ENCODE data around the gene CADPS. TPM values are rescaled to one million over a fixed set of nuclear protein-coding genes. Genes with fewer than 3 reads are reported as not detected.

The CADPS gene
- total RNA-seq, 6 experiments from 2014 or later, result not detected

DNA sequence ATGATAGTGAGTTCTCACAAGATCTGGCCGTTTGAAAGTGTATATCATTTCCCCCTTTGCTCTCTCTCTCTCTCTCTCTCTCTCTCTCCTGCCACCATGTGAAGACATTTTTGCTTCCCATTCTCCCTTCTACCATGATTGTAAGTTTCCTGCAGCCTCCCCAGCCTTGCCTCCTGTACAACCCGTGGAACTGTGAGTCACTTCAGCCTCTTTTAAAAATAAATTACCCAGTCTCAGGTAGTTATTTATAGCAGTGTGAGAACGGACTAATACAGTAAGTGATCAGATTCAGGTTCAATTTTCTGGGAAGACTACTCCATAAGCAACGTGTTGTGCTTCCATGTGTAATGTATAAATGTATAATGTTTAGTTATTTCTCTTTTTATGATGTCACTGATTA lies 29.2 kb downstream of the CADPS start:
- no peak overlapping the region for H3K4me3 Mint-ChIP-seq
- DNase-seq, result no peak
- TF ChIP-seq CTCF (IDR thresholded peaks at IDR 0.05), result no peak
- H3K27me3 Mint-ChIP-seq (ENCODE audit: insufficient read depth), result no peaks in the 10 kb centered on the region
- no peaks in the 10 kb centered on the region for H3K4me1 Mint-ChIP-seq (ENCODE audit: low read depth)
- H3K27ac Mint-ChIP-seq, result no peak overlapping the region
- no peaks in the 10 kb centered on the region for H3K36me3 Mint-ChIP-seq (ENCODE audit: low read depth)
- H3K9me3 Mint-ChIP-seq, result peaks cover 24% of the 10 kb centered on the region

- no peak for DNase-seq
- H3K27me3 Mint-ChIP-seq (ENCODE audit: insufficient read depth), result no peaks in the 10 kb centered on the region
- no peak for TF ChIP-seq CTCF (IDR thresholded peaks at IDR 0.05)
- no peaks in the 10 kb centered on the region for H3K36me3 Mint-ChIP-seq (ENCODE audit: low read depth)
- no peak overlapping the region for H3K27ac Mint-ChIP-seq
- H3K4me3 Mint-ChIP-seq, result no peak overlapping the region
- H3K4me1 Mint-ChIP-seq (ENCODE audit: low read depth), result no peaks in the 10 kb centered on the region
- H3K9me3 Mint-ChIP-seq, result peaks cover 40% of the 10 kb centered on the region
Observed at GRCh38 chr3:62843508-62843907, 31.7 kb downstream of the CADPS start.

DNA sequence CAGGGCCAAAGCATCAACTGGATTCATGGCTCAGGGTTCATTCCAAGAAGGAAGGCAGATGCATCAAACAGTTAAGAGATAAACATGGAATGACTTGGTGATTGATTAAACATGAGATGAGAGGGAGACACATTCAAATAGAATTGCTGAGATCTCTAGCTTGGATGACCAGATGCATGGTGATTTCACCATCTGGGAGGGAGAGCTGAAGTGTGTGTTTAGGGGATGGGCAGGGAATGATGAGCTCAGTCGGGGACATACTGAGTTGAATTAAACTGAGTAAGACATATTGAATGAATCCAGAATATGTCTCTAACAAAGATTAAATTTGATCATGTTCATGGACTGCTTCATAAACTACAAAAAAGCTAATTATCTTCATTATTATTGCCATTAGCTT lies 35.5 kb downstream of the CADPS start:
- Mint-ChIP-seq H3K36me3 (ENCODE audit: low read depth) (no peaks in the 10 kb centered on the region), H3K4me3 (no peak overlapping the region), H3K4me1 (ENCODE audit: low read depth) (no peaks in the 10 kb centered on the region), H3K27ac (no peak overlapping the region), H3K9me3 (peaks cover 32% of the 10 kb centered on the region), H3K27me3 (ENCODE audit: insufficient read depth) (no peaks in the 10 kb centered on the region; the same call in 1 of the 2 replicates)
- no peak for DNase-seq
- no peak for TF ChIP-seq CTCF (IDR thresholded peaks at IDR 0.05)

DNA sequence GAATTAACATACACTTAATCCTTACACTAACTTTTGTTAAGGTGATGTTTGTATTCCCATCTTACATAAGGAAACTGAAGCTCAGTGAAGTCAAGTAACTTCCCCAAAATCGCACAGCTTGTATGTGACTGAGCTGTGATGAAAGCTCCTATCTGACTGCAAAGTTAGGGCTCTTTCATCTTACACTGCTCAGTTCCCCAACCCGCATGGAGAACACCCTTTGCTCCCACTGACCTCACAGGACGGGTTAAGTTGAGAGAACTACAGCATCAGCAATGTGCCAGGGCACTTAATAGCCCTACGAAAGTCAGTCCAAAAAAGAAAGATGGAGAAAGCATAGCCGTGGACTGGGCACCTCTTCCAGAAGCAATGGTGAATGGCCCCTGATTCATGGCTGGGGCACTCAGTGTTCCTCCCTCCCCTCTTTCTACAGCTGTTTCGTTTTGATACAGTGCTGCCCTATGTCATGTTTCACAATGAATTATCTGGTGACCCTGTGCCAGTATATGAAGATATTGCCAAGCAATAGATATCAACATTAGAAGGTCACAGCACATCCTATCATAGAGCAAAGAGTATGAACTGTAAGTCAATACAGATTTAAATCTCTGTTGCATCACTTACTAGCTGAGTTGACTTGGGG lies 38.0 kb downstream of the CADPS start:
- Mint-ChIP-seq H3K9me3 (peaks cover 29% of the 10 kb centered on the region), H3K27ac (no peak overlapping the region), H3K4me1 (ENCODE audit: low read depth) (no peaks in the 10 kb centered on the region), H3K27me3 (ENCODE audit: insufficient read depth) (no peaks in the 10 kb centered on the region; the same call in 1 of the 2 replicates), H3K4me3 (no peak overlapping the region), H3K36me3 (ENCODE audit: low read depth) (no peaks in the 10 kb centered on the region)
- no peak for DNase-seq
- TF ChIP-seq CTCF (IDR thresholded peaks at IDR 0.05), result no peak

DNA sequence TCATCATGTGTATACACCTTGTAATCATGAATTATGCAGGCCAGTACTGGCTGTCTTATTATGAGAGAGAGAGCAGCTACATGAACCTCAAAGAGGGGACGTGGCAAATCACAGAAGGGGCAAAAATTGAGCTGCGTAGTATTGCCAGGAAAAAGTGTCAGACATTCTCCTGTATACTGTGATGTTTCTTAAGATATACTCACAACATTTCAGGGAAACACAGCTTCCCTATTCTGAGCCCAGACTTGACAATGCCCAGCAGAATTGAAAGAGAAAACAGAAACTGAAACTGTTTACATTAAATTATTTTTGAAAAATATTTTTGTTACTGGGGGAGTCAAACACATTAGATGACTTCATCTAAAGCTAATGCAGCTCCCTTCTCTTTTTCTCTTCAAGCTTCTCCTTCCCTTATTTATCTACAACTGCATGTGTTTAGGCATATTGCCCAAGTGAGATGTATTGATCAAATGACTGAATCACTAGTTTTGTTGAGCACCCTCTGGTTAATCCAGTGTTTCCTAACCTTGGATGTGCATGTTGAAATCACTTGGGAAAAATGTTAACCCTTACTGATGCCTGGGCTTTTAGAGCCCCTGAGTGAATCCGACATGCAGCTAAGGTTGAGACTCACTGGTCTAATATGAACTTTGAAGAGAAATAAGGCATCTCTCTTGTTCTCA lies 39.5 kb downstream of the CADPS start:
- no peak overlapping the region for H3K4me3 Mint-ChIP-seq
- no peak overlapping the region for H3K27ac Mint-ChIP-seq
- H3K36me3 Mint-ChIP-seq (ENCODE audit: low read depth), result no peaks in the 10 kb centered on the region
- TF ChIP-seq CTCF (IDR thresholded peaks at IDR 0.05), result no peak
- H3K27me3 Mint-ChIP-seq (ENCODE audit: insufficient read depth), result no peaks in the 10 kb centered on the region; the same call in 1 of the 2 replicates
- peaks cover 29% of the 10 kb centered on the region for H3K9me3 Mint-ChIP-seq
- DNase-seq, result no peak
- no peaks in the 10 kb centered on the region for H3K4me1 Mint-ChIP-seq (ENCODE audit: low read depth)

Measured in HFFc6 (cell line).